Choroid plexus epithelial cell (primary cell): Measurements from ENCODE around the gene FMO3.

Experiments used
- DNase-seq: peaks from one replicate; pipeline ENCODE4 v3.0.0-alpha.2; 2010; ENCODE audit warnings: low read depth
- H3K4me3 ChIP-seq: 2 replicates; pipeline ENCODE4 v1.5.1; 2011; ENCODE audit warnings: low read depth, mild to moderate bottlenecking, control low read depth, low read length, moderate library complexity
- CTCF ChIP-seq: conservative IDR thresholded peaks from 2 replicates; pipeline ENCODE4 v1.5.1; 2011; ENCODE audit warnings: low read depth, mild to moderate bottlenecking, control low read depth, inconsistent platforms, low read length, moderate library complexity

The FMO3 gene

GRCh38 chr1:171152549-171152948 lies 61.8 kb downstream of the FMO3 start:
- H3K4me3 ChIP-seq = no peak overlapping the region
- DNase-seq = peak; percentile 6
- no peak for TF ChIP-seq CTCF

GRCh38 chr1:171155484-171155883 lies 64.8 kb downstream of the FMO3 start:
- no peak for DNase-seq
- H3K4me3 ChIP-seq = no peak overlapping the region
- TF ChIP-seq CTCF = no peak

- no peak for TF ChIP-seq CTCF
- no peak for DNase-seq
- H3K4me3 ChIP-seq = no peak overlapping the region
Observed at GRCh38 chr1:171158096-171158495, 67.4 kb downstream of the FMO3 start.

GRCh38 chr1:171158551-171158950 lies 67.8 kb downstream of the FMO3 start:
- TF ChIP-seq CTCF = no peak
- DNase-seq = no peak
- H3K4me3 ChIP-seq = no peak overlapping the region

- H3K4me3 ChIP-seq = no peak overlapping the region
- TF ChIP-seq CTCF = no peak
- no peak for DNase-seq
Observed at GRCh38 chr1:171159148-171159547, 68.4 kb downstream of the FMO3 start.

- TF ChIP-seq CTCF = no peak
- no peak for DNase-seq
- no peak overlapping the region for H3K4me3 ChIP-seq
Observed at GRCh38 chr1:171160211-171160610, 69.5 kb downstream of the FMO3 start.

GRCh38 chr1:171160639-171161354 lies 70.1 kb downstream of the FMO3 start:
- TF ChIP-seq CTCF = no peak
- no peak overlapping the region for H3K4me3 ChIP-seq
- no peak for DNase-seq
